Sigmoid colon (tissue), 4 donors: Measurements from ENCODE around the gene CACNA1E.

Source experiments
- CTCF ChIP-seq, 4 experiments: fragments of 450-650 bp in 3 of 4; fragments of 200-600 bp in 1 of 4; IDR thresholded peaks; one replicate each; pipeline ENCODE4 v1.5.1; 2016 to 2019; ENCODE audit warnings: antibody characterized with exemption in 4 of 4, mild to moderate bottlenecking in 3 of 4, moderate library complexity in 2 of 4
- EP300 ChIP-seq, 4 donors: sonication (generic); formaldehyde crosslinking; IDR thresholded peaks; one replicate each; pipeline ENCODE4 v1.6.1; 2017; ENCODE audit warnings: antibody characterized with exemption in 4 of 4
- POLR2A ChIP-seq, 2 donors: fragments of 450-650 bp; IDR thresholded peaks; one replicate each; pipeline ENCODE4 v1.6.1; 2016; ENCODE audit warnings: antibody characterized with exemption in 2 of 2, mild to moderate bottlenecking in 2 of 2, moderate library complexity in 2 of 2
- POLR2AphosphoS5 ChIP-seq, 4 donors: sonication (generic); formaldehyde crosslinking; IDR thresholded peaks; one replicate each; pipeline ENCODE4 v1.6.1; 2017; ENCODE audit warnings: antibody characterized with exemption in 4 of 4

- TF ChIP-seq EP300 (IDR thresholded peaks at IDR 0.05): no peak
- TF ChIP-seq POLR2AphosphoS5 (IDR thresholded peaks at IDR 0.05): no peak
- no peak for TF ChIP-seq CTCF (IDR thresholded peaks at IDR 0.05)
- no peak for TF ChIP-seq POLR2A (IDR thresholded peaks at IDR 0.05)
Observed at GRCh38 chr1:181712711-181713110, 229.4 kb downstream of the CACNA1E start.
